ENCODE data around the gene SPATC1L.
"Not testable (repeated sequence)": the region's sequence is repeated elsewhere in the genome, so short reads cannot be mapped to it uniquely, and the experiment has no call there.

Gene SPATC1L

GRCh38 chr21:46208761-46209721 lies 24.8 kb upstream of the SPATC1L start:
- peaks cover 2% of the 10 kb centered on the region for H3K36me3 Mint-ChIP-seq (ENCODE audit: low read depth)
- DNase-seq = no peak
- no peak overlapping the region for H3K27ac Mint-ChIP-seq
- no peak overlapping the region for H3K4me3 Mint-ChIP-seq
- H3K27me3 Mint-ChIP-seq = no peaks in the 10 kb centered on the region
- no peak for ATAC-seq
- H3K4me1 Mint-ChIP-seq = no peaks in the 10 kb centered on the region
- no peaks in the 10 kb centered on the region for H3K9me3 Mint-ChIP-seq

- Mint-ChIP-seq H3K4me3 (no peak overlapping the region), H3K4me1 (no peaks in the 10 kb centered on the region), H3K27me3 (no peaks in the 10 kb centered on the region), H3K36me3 (ENCODE audit: low read depth) (peaks cover 2% of the 10 kb centered on the region), H3K27ac (no peak overlapping the region), H3K9me3 (no peaks in the 10 kb centered on the region)
- DNase-seq (no peak), ATAC-seq (no peak)
These were observed 23.8 kb upstream of the SPATC1L start for GRCh38 chr21:46207920-46208591.

- H3K4me3 Mint-ChIP-seq = no peak overlapping the region
- no peak overlapping the region for H3K27ac Mint-ChIP-seq
These were observed 23.0 kb upstream of the SPATC1L start for GRCh38 chr21:46207006-46207919.

GRCh38 chr21:46206163-46207005 lies 22.1 kb upstream of the SPATC1L start:
- H3K4me3 Mint-ChIP-seq = no peak overlapping the region
- no peaks in the 10 kb centered on the region for H3K4me1 Mint-ChIP-seq
- peaks cover 2% of the 10 kb centered on the region for H3K36me3 Mint-ChIP-seq (ENCODE audit: low read depth)
- no peak for ATAC-seq
- no peak for DNase-seq
- H3K9me3 Mint-ChIP-seq = no peaks in the 10 kb centered on the region
- no peaks in the 10 kb centered on the region for H3K27me3 Mint-ChIP-seq
- H3K27ac Mint-ChIP-seq = no peak overlapping the region

More at GRCh38 chr21:46207006-46207919, 23.0 kb upstream of the SPATC1L start:
- peaks cover 2% of the 10 kb centered on the region for H3K36me3 Mint-ChIP-seq (ENCODE audit: low read depth)
- DNase-seq (no peak), ATAC-seq (no peak)
- no peaks in the 10 kb centered on the region for H3K9me3 Mint-ChIP-seq
- no peaks in the 10 kb centered on the region for H3K27me3 Mint-ChIP-seq
- no peaks in the 10 kb centered on the region for H3K4me1 Mint-ChIP-seq

GRCh38 chr21:46205766-46206162 lies 21.5 kb upstream of the SPATC1L start:
- Mint-ChIP-seq H3K9me3 (no peaks in the 10 kb centered on the region), H3K27ac (no peak overlapping the region), H3K4me3 (no peak overlapping the region), H3K27me3 (no peaks in the 10 kb centered on the region), H3K4me1 (no peaks in the 10 kb centered on the region), H3K36me3 (ENCODE audit: low read depth) (peaks cover 2% of the 10 kb centered on the region)
- no peak for ATAC-seq
- DNase-seq = no peak

- no peak overlapping the region for H3K4me3 Mint-ChIP-seq
- peaks cover 2% of the 10 kb centered on the region for H3K36me3 Mint-ChIP-seq (ENCODE audit: low read depth)
- no peak for ATAC-seq
- DNase-seq = no peak
- no peaks in the 10 kb centered on the region for H3K9me3 Mint-ChIP-seq
- H3K27me3 Mint-ChIP-seq = no peaks in the 10 kb centered on the region
- H3K4me1 Mint-ChIP-seq = no peaks in the 10 kb centered on the region
- H3K27ac Mint-ChIP-seq = no peak overlapping the region
These were observed 20.9 kb upstream of the SPATC1L start for GRCh38 chr21:46205166-46205565.

- H3K4me3 Mint-ChIP-seq = no peak overlapping the region
- H3K27me3 Mint-ChIP-seq = no peaks in the 10 kb centered on the region
- ATAC-seq = no peak
- peaks cover 11% of the 10 kb centered on the region for H3K36me3 Mint-ChIP-seq (ENCODE audit: low read depth)
- no peak overlapping the region for H3K27ac Mint-ChIP-seq
- DNase-seq = no peak
- no peaks in the 10 kb centered on the region for H3K4me1 Mint-ChIP-seq
- no peaks in the 10 kb centered on the region for H3K9me3 Mint-ChIP-seq
These were observed 18.9 kb upstream of the SPATC1L start for GRCh38 chr21:46203203-46203600.

GRCh38 chr21:46202592-46203202 lies 18.4 kb upstream of the SPATC1L start:
- no peak for ATAC-seq
- no peak for DNase-seq
- H3K36me3 Mint-ChIP-seq (ENCODE audit: low read depth) = peaks cover 11% of the 10 kb centered on the region
- H3K27me3 Mint-ChIP-seq = no peaks in the 10 kb centered on the region
- no peak overlapping the region for H3K4me3 Mint-ChIP-seq
- no peaks in the 10 kb centered on the region for H3K9me3 Mint-ChIP-seq
- H3K27ac Mint-ChIP-seq = no peak overlapping the region
- H3K4me1 Mint-ChIP-seq = no peaks in the 10 kb centered on the region

GRCh38 chr21:46200877-46201803 lies 16.9 kb upstream of the SPATC1L start:
- ATAC-seq, H3K27ac Mint-ChIP-seq, DNase-seq, H3K4me3 Mint-ChIP-seq, H3K9me3 Mint-ChIP-seq, H3K4me1 Mint-ChIP-seq, H3K27me3 Mint-ChIP-seq: not testable (repeated sequence)
- H3K36me3 Mint-ChIP-seq (ENCODE audit: low read depth) = peaks cover 13% of the 10 kb centered on the region

GRCh38 chr21:46199436-46200373 lies 15.4 kb upstream of the SPATC1L start:
- Mint-ChIP-seq H3K27me3 (no peaks in the 10 kb centered on the region), H3K4me1 (no peaks in the 10 kb centered on the region), H3K27ac (no peak overlapping the region), H3K4me3 (no peak overlapping the region), H3K9me3 (no peaks in the 10 kb centered on the region), H3K36me3 (ENCODE audit: low read depth) (peaks cover 14% of the 10 kb centered on the region)
- DNase-seq = no peak
- no peak for ATAC-seq

- peaks cover 14% of the 10 kb centered on the region for H3K36me3 Mint-ChIP-seq (ENCODE audit: low read depth)
- no peak for ATAC-seq
These were observed 12.5 kb upstream of the SPATC1L start for GRCh38 chr21:46196733-46197132.

More at GRCh38 chr21:46196733-46197132, 12.5 kb upstream of the SPATC1L start:
- H3K27ac Mint-ChIP-seq = no peak overlapping the region
- no peaks in the 10 kb centered on the region for H3K4me1 Mint-ChIP-seq
- no peaks in the 10 kb centered on the region for H3K27me3 Mint-ChIP-seq
- DNase-seq = no peak
- H3K9me3 Mint-ChIP-seq = no peaks in the 10 kb centered on the region
- H3K4me3 Mint-ChIP-seq = no peak overlapping the region

Measured in activated naive CD8-positive, alpha-beta T cell treated with anti-CD3 and anti-CD28 coated beads, Interleukin-2, amount 50 U/mL, for 24 hours (primary cell).